B cell (primary cell): ENCODE data around the gene DDX27. TPM values are rescaled to one million over a fixed set of nuclear protein-coding genes. Genes with fewer than 3 reads are reported as not detected.

ENCODE experiments used
- ATAC-seq: fragments of 200-7000 bp; cut with Tn5 transposase; one replicate; pipeline ENCODE4 v1.10.0; 2021; ENCODE audit warnings: low read depth, mild to moderate bottlenecking, moderate number of reproducible peaks, moderate library complexity
- CTCF ChIA-PET: fragments of 350-600 bp; sonication (Branson Sonifier 250); formaldehyde crosslinking; loops from one replicate; lab custom pipeline; 2021; ENCODE audit warnings: antibody characterized with exemption, inconsistent platforms; lab: Charles Lee
- POLR2A ChIA-PET: fragments of 350-600 bp; sonication (Branson Sonifier 250); formaldehyde crosslinking; loops from one replicate; lab custom pipeline; 2021; ENCODE audit warnings: antibody characterized with exemption; lab: Charles Lee
- DNase-seq: peaks from one replicate; pipeline ENCODE4 v3.0.0; 2013
- H2AFZ ChIP-seq: 2 replicates; pipeline ENCODE4 v1.6.1; 2012; ENCODE audit warnings: mild to moderate bottlenecking, low read depth, low read length; ENCODE audit not compliant: insufficient read depth, poor library complexity, severe bottlenecking
- H3K27ac ChIP-seq, 2 donors: 1 replicate in 1 of 2; 2 replicates in 1 of 2; pipeline ENCODE4 v1.5.1; 2012 to 2013; ENCODE audit warnings: low read length in 2 of 2, mild to moderate bottlenecking in 2 of 2, moderate library complexity in 1 of 2
- H3K27me3 ChIP-seq, 4 experiments: fragments of 200-600 bp in 1 of 4; sonication (generic) in 1 of 4; replicated peaks in 1 of 4; 1 replicate in 2 of 4; 2 replicates in 2 of 4; pipeline versions ENCODE4 v1.6.1 to v1.7.0; 2013 to 2016; ENCODE audit warnings: low read length in 3 of 4, mild to moderate bottlenecking in 2 of 4, mixed read lengths in 1 of 4, moderate library complexity in 1 of 4; ENCODE audit not compliant: insufficient read depth in 4 of 4, control insufficient read depth in 3 of 4; ENCODE audit errors: control extremely low read depth in 1 of 4
- H3K36me3 ChIP-seq, 2 experiments: replicated peaks in 1 of 2; 1 replicate in 1 of 2; 2 replicates in 1 of 2; pipeline versions ENCODE4 v1.6.1 to v1.7.1; 2013; ENCODE audit warnings: low read length in 1 of 2; ENCODE audit not compliant: insufficient read depth in 2 of 2, control insufficient read depth in 1 of 2; ENCODE audit errors: control extremely low read depth in 1 of 2, extremely low read depth in 1 of 2
- H3K4me1 ChIP-seq, 2 donors: fragments of 200-600 bp in 1 of 2; sonication (generic) in 1 of 2; 1 replicate in 1 of 2; 2 replicates in 1 of 2; pipeline versions ENCODE4 v1.5.1 to v1.6.1; 2013 to 2017; ENCODE audit warnings: low read length in 2 of 2; ENCODE audit not compliant: control insufficient read depth in 2 of 2, insufficient read depth in 2 of 2
- H3K4me2 ChIP-seq: replicated peaks from 2 replicates; pipeline ENCODE3; 2012; ENCODE audit warnings: mild to moderate bottlenecking, low read depth, low read length; ENCODE audit not compliant: poor library complexity, severe bottlenecking
- H3K4me3 ChIP-seq, 5 experiments: fragments of 200-600 bp in 1 of 5; sonication (generic) in 1 of 5; 1 replicate in 3 of 5; 2 replicates in 2 of 5; pipeline versions ENCODE4 v1.5.1 to v1.7.0; 2011 to 2016; ENCODE audit warnings: low read length in 4 of 5, mild to moderate bottlenecking in 4 of 5, low read depth in 2 of 5, control low read depth in 1 of 5, moderate library complexity in 1 of 5; ENCODE audit not compliant: insufficient read depth in 1 of 5; ENCODE audit errors: control extremely low read depth in 1 of 5, extremely low read depth in 1 of 5
- H3K79me2 ChIP-seq: fragments of 200-600 bp; sonication (generic); one replicate; pipeline ENCODE4 v1.6.0; 2016; ENCODE audit warnings: low read length; ENCODE audit not compliant: control insufficient read depth, insufficient read depth
- H3K9ac ChIP-seq: fragments of 200-600 bp; sonication (generic); 2 replicates; pipeline ENCODE4 v1.6.1; 2017; ENCODE audit warnings: mild to moderate bottlenecking, low read length, moderate library complexity
- H3K9me3 ChIP-seq, 3 donors: one replicate each; pipeline versions ENCODE4 v1.6.1 to v1.7.1; 2013; ENCODE audit warnings: low read length in 2 of 3; ENCODE audit not compliant: control insufficient read depth in 2 of 3, insufficient read depth in 1 of 3; ENCODE audit errors: control extremely low read depth in 1 of 3
- H4K20me1 ChIP-seq: 2 replicates; pipeline ENCODE4 v1.6.0; 2012; ENCODE audit warnings: mild to moderate bottlenecking, low read length; ENCODE audit not compliant: insufficient read depth, control insufficient read depth, poor library complexity, severe bottlenecking
- H3K27ac Mint-ChIP-seq: one replicate; pipeline ENCODE4 v1.8.0; 2021; ENCODE audit warnings: mixed read lengths
- H3K27me3 Mint-ChIP-seq: one replicate; pipeline ENCODE4 v1.8.0; 2021; ENCODE audit warnings: mixed read lengths
- H3K4me1 Mint-ChIP-seq: one replicate; pipeline ENCODE4 v1.8.0; 2021; ENCODE audit warnings: mixed read lengths
- H3K4me3 Mint-ChIP-seq: one replicate; pipeline ENCODE4 v1.8.0; 2021; ENCODE audit warnings: mixed read lengths
- H3K9me3 Mint-ChIP-seq: one replicate; pipeline ENCODE4 v1.8.0; 2022; ENCODE audit warnings: mixed read lengths; ENCODE audit not compliant: insufficient read depth
- EZH2 ChIP-seq: IDR thresholded peaks from 2 replicates; pipeline ENCODE4 v1.6.1; 2012; ENCODE audit warnings: borderline replicate concordance, low read depth, mild to moderate bottlenecking, moderate library complexity, low read length; ENCODE audit not compliant: insufficient read depth, poor library complexity, severe bottlenecking
- WGBS: methylation state at CpG from one replicate; pipeline ENCODE4 v1.1.5; 2013; ENCODE audit warnings: missing lambda C conversion rate; ENCODE audit not compliant: insufficient coverage; 5-methylcytosine and 5-hydroxymethylcytosine counted together
- intact Hi-C: fragments of 100-400 bp; cut with micrococcal nuclease; formaldehyde crosslinking; loops from one replicate; pipeline ENCODE4 v1.10.0; 2022
- polyA plus RNA-seq: library from polyadenylated mRNA; depleted of rRNA; stranded (reverse); fragments of >200 nt; gene quantifications from 2 replicates; pipeline ENCODE4 v1.2.3, GENCODE V29; 2012
- total RNA-seq, 2 donors: library from RNA; stranded (reverse); fragments of 120-200 nt in 1 of 2; gene quantifications; 1 replicate in 1 of 2; 2 replicates in 1 of 2; pipeline versions ENCODE4 v1.2.3 to v1.2.4, GENCODE V29; 2013 to 2022
- TF ChIP-seq, protein P1 (sequence below): fragments of 200-600 bp; IDR thresholded peaks from one replicate; pipeline ENCODE4 v1.8.0; 2022; ENCODE audit warnings: antibody characterized with exemption, mild to moderate bottlenecking

DDX27 gene
- total and polyA plus RNA-seq, 2 donors (not counting 1 experiment from before 2014, with no cell fraction given): 55.0 to 74.6 TPM

DNA sequence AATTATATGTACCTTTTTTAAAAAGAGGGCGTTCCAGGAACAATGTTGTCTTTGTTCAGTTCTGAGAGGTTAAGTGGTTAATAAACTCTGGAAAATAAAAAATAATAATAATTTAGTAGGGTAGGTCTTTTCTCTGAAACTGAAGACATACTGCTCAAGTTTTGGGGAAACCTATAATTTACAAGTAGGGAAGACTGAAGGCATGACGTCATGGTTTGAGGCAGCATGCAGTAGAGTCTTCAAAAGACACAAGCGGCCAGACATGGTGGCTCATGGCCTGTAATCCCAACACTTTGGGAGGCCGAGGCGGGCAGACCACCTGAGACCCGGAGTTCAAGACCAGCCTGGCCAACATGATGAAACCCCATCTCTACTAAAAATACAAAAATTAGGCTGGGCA, 45.0 kb upstream of the DDX27 start:
- H3K79me2 ChIP-seq: peaks cover 98% of the 10 kb centered on the region
- Mint-ChIP-seq H3K27me3 (no peaks in the 10 kb centered on the region), H3K27ac (no peak overlapping the region), H3K9me3 (no peaks in the 10 kb centered on the region), H3K4me3 (no peak overlapping the region), H3K4me1 (peaks cover 15% of the 10 kb centered on the region)
- H3K27ac ChIP-seq: no peak overlapping the region
- 95% methylated on average over 5 of the region's 6 CpGs for WGBS
- peaks cover 0 to 2% of the 10 kb centered on the region in 2 donors for H3K4me1 ChIP-seq
- TF ChIP-seq, protein P1, sequence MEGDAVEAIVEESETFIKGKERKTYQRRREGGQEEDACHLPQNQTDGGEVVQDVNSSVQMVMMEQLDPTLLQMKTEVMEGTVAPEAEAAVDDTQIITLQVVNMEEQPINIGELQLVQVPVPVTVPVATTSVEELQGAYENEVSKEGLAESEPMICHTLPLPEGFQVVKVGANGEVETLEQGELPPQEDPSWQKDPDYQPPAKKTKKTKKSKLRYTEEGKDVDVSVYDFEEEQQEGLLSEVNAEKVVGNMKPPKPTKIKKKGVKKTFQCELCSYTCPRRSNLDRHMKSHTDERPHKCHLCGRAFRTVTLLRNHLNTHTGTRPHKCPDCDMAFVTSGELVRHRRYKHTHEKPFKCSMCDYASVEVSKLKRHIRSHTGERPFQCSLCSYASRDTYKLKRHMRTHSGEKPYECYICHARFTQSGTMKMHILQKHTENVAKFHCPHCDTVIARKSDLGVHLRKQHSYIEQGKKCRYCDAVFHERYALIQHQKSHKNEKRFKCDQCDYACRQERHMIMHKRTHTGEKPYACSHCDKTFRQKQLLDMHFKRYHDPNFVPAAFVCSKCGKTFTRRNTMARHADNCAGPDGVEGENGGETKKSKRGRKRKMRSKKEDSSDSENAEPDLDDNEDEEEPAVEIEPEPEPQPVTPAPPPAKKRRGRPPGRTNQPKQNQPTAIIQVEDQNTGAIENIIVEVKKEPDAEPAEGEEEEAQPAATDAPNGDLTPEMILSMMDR: no peak
- TF ChIP-seq EZH2: no peak
- intact Hi-C loops: no loop called here
- DNase-seq (no peak), ATAC-seq (no peak)
- no peak overlapping the region for H3K4me2 ChIP-seq
- peaks cover 53% of the 10 kb centered on the region for H4K20me1 ChIP-seq
- no peak overlapping the region for H3K4me3 ChIP-seq
- no peak overlapping the region for H2AFZ ChIP-seq
- H3K36me3 ChIP-seq: peaks cover 1 to 25% of the 10 kb centered on the region in 2 experiments
- H3K9me3 ChIP-seq: no peaks in the 10 kb centered on the region
- ChIA-PET CTCF (no interaction called here), POLR2A (no interaction called here)
- no peak overlapping the region for H3K9ac ChIP-seq
- no peaks in the 10 kb centered on the region for H3K27me3 ChIP-seq

- TF ChIP-seq EZH2: no peak
- TF ChIP-seq, protein P1: no peak
- no peaks in the 10 kb centered on the region for H3K9me3 ChIP-seq
- intact Hi-C loops: loop anchor here (10.0 kb wide), 1 partner anchor 1335 kb away; the partner anchor contains the start of gene PTPN1
- peaks cover 0 to 13% of the 10 kb centered on the region in 2 experiments for H3K36me3 ChIP-seq
- no CpG with 5 or more reads among the region's 1 CpG for WGBS
- peak overlapping the region in 1 of 2 donors; percentile 1 for H3K27ac ChIP-seq
- ChIA-PET POLR2A (no interaction called here), CTCF (interaction anchor here (0.7 to 1.6 kb wide), 4 partner anchors 44 to 66 kb away, joined by 3 to 5 read pairs (median 3); no protein-coding TSS in a partner anchor)
- no peaks in the 10 kb centered on the region for H3K9me3 Mint-ChIP-seq
- peak overlapping the region; percentile 47 for H3K27ac Mint-ChIP-seq
- no peaks in the 10 kb centered on the region for H3K27me3 Mint-ChIP-seq
- no peak overlapping the region for H3K4me3 ChIP-seq
- peak overlapping the region; percentile 33 for H3K4me3 Mint-ChIP-seq
- H2AFZ ChIP-seq: no peak overlapping the region
- H3K9ac ChIP-seq: no peak overlapping the region
- H3K27me3 ChIP-seq: no peaks in the 10 kb centered on the region
- DNase-seq (no peak), ATAC-seq (no peak)
- H3K4me1 Mint-ChIP-seq: peaks cover 48% of the 10 kb centered on the region
- H3K4me2 ChIP-seq: peak overlapping the region; percentile 12
- peaks cover 65% of the 10 kb centered on the region for H4K20me1 ChIP-seq
- peaks cover 10 to 15% of the 10 kb centered on the region in 2 donors for H3K4me1 ChIP-seq
- peaks cover 99% of the 10 kb centered on the region for H3K79me2 ChIP-seq
Measured at GRCh38 chr20:49179368-49180277, 39.6 kb upstream of the DDX27 start.
